GM23338 (cell line): Measurements from ENCODE around the gene MEGF6. TPM values are rescaled to one million over a fixed set of nuclear protein-coding genes. Genes with fewer than 3 reads are reported as not detected.

ENCODE experiments used
- ATAC-seq: fragments of 200-7000 bp; cut with Tn5 transposase; 3 replicates; pipeline ENCODE4 v1.9.1; 2020
- DNase-seq: peaks from one replicate; pipeline ENCODE4 v3.0.0-alpha.2; 2015; ENCODE audit warnings: low spot score
- H2AFZ ChIP-seq: fragments of 200-600 bp; sonication (generic); 2 replicates; pipeline ENCODE4 v1.8.0; 2016; ENCODE audit warnings: antibody characterized with exemption, mild to moderate bottlenecking, moderate library complexity
- H3F3A ChIP-seq: fragments of 200-600 bp; sonication (generic); replicated peaks from 2 replicates; pipeline ENCODE4 v1.8.0; 2017; ENCODE audit warnings: antibody characterized with exemption, mixed run types, low read depth
- H3K27ac ChIP-seq: fragments of 200-600 bp; sonication (generic); 2 replicates; pipeline ENCODE4 v1.6.1; 2016; ENCODE audit warnings: low read depth
- H3K27me3 ChIP-seq: fragments of 200-600 bp; sonication (generic); 2 replicates; pipeline ENCODE4 v1.8.0; 2016; ENCODE audit warnings: mild to moderate bottlenecking, mixed run types, moderate library complexity; ENCODE audit not compliant: insufficient read depth
- H3K36me3 ChIP-seq: fragments of 200-600 bp; sonication (generic); 2 replicates; pipeline ENCODE4 v1.8.0; 2016; ENCODE audit warnings: mild to moderate bottlenecking; ENCODE audit not compliant: insufficient read depth
- H3K4me1 ChIP-seq: fragments of 200-600 bp; sonication (generic); 2 replicates; pipeline ENCODE4 v1.8.0; 2016; ENCODE audit warnings: mild to moderate bottlenecking, moderate library complexity; ENCODE audit not compliant: insufficient read depth
- H3K4me2 ChIP-seq: fragments of 200-600 bp; sonication (generic); 2 replicates; pipeline ENCODE4 v1.7.1; 2017; ENCODE audit warnings: mixed run types
- H3K4me3 ChIP-seq: fragments of 200-600 bp; sonication (generic); 2 replicates; pipeline ENCODE4 v1.6.1; 2016; ENCODE audit warnings: mixed run types
- H3K79me2 ChIP-seq: fragments of 200-600 bp; sonication (generic); replicated peaks from 2 replicates; pipeline ENCODE4 v1.8.0; 2017; ENCODE audit warnings: mild to moderate bottlenecking; ENCODE audit not compliant: insufficient read depth
- H3K9me2 ChIP-seq: fragments of 200-600 bp; sonication (generic); 2 replicates; pipeline ENCODE4 v1.8.0; 2017; ENCODE audit not compliant: insufficient read depth
- H4K20me1 ChIP-seq: fragments of 200-600 bp; sonication (generic); replicated peaks from 2 replicates; pipeline ENCODE4 v1.8.0; 2017; ENCODE audit warnings: mild to moderate bottlenecking; ENCODE audit not compliant: insufficient read depth
- H3K27ac Mint-ChIP-seq: 2 replicates; pipeline ENCODE4 v1.8.0; 2020; ENCODE audit warnings: inconsistent platforms, mild to moderate bottlenecking, moderate library complexity, mixed read lengths
- H3K27me3 Mint-ChIP-seq: 3 replicates; pipeline ENCODE4 v1.8.0; 2022; ENCODE audit warnings: low read depth, mild to moderate bottlenecking, moderate library complexity, mixed read lengths, inconsistent platforms; ENCODE audit not compliant: insufficient read depth, poor library complexity
- H3K36me3 Mint-ChIP-seq: 3 replicates; pipeline ENCODE4 v1.8.0; 2021; ENCODE audit warnings: low read depth, mild to moderate bottlenecking, inconsistent platforms, moderate library complexity, mixed read lengths
- H3K4me1 Mint-ChIP-seq: 3 replicates; pipeline ENCODE4 v1.8.0; 2020; ENCODE audit warnings: mild to moderate bottlenecking, inconsistent platforms, mixed read lengths
- H3K4me3 Mint-ChIP-seq: 3 replicates; pipeline ENCODE4 v1.8.0; 2021; ENCODE audit warnings: moderate library complexity, mild to moderate bottlenecking, inconsistent platforms, mixed read lengths
- H3K9me3 Mint-ChIP-seq: 3 replicates; pipeline ENCODE4 v1.8.0; 2020; ENCODE audit warnings: moderate library complexity, mild to moderate bottlenecking, inconsistent platforms, mixed read lengths
- ETS1 ChIP-seq: IDR thresholded peaks from 2 replicates; pipeline ENCODE4 v1.6.1; 2016; ENCODE audit warnings: antibody characterized with exemption
- EZH2 ChIP-seq: fragments of 200-600 bp; sonication (generic); IDR thresholded peaks from one replicate; pipeline ENCODE4 v1.8.0; 2017; ENCODE audit warnings: antibody characterized with exemption, mild to moderate bottlenecking, low read depth; ENCODE audit not compliant: unreplicated experiment
- EZH2phosphoT487 ChIP-seq: fragments of 200-600 bp; sonication (generic); IDR thresholded peaks from one replicate; pipeline ENCODE4 v1.8.1; 2018; ENCODE audit warnings: antibody characterized with exemption; ENCODE audit not compliant: unreplicated experiment
- REST ChIP-seq: IDR thresholded peaks from one replicate; pipeline ENCODE4 v1.6.1; 2018; ENCODE audit warnings: antibody characterized with exemption; ENCODE audit not compliant: unreplicated experiment
- STAT1 ChIP-seq: IDR thresholded peaks from one replicate; pipeline ENCODE4 v1.6.1; 2016; ENCODE audit warnings: antibody characterized with exemption; ENCODE audit not compliant: unreplicated experiment
- ZNF114 ChIP-seq: fragments of 250-450 bp; sonication (Bioruptor Pico); IDR thresholded peaks from 2 replicates; pipeline ENCODE4 v1.5.0; 2020; ENCODE audit warnings: mild to moderate bottlenecking, moderate library complexity
- polyA plus RNA-seq: library from polyadenylated mRNA; unstranded; fragments of >200 nt; fragmentation: Nextera tagmentation; extraction: Ambion mirVana; gene quantifications from 2 replicates; pipeline ENCODE4 v1.2.1, GENCODE V29; 2016
- total RNA-seq: library from RNA; depleted of rRNA; stranded (reverse); fragments of >200 nt; shearing (Covaris generic); gene quantifications from 2 replicates; pipeline ENCODE4 v1.2.3, GENCODE V29; 2014

Gene MEGF6
- total and polyA plus RNA-seq, 2 experiments from 2014 or later, result 4.0 to 21.4 TPM

GRCh38 chr1:3456964-3457909 lies 154.1 kb downstream of the MEGF6 start:
- no peak for DNase-seq
- no peak overlapping the region for H2AFZ ChIP-seq
- no peaks in the 10 kb centered on the region for H3K27me3 ChIP-seq
- peaks cover 19% of the 10 kb centered on the region; the same call in 1 of the 2 replicates for H3K79me2 ChIP-seq
- peaks cover 24% of the 10 kb centered on the region for H3K4me1 Mint-ChIP-seq
- H3K4me1 ChIP-seq, result peaks cover 18% of the 10 kb centered on the region; the same call in 1 of the 2 replicates
- no peaks in the 10 kb centered on the region for H4K20me1 ChIP-seq
- H3K4me3 ChIP-seq, result no peak overlapping the region
- H3K9me3 Mint-ChIP-seq, result no peaks in the 10 kb centered on the region; the same call in 2 of the 3 replicates
- H3K36me3 Mint-ChIP-seq, result peaks cover 6% of the 10 kb centered on the region; the same call in 1 of the 3 replicates
- ATAC-seq, result no peak
- H3K27ac ChIP-seq, result no peak overlapping the region
- no peak overlapping the region for H3K4me2 ChIP-seq
- no peak for TF ChIP-seq REST
- no peak for TF ChIP-seq EZH2
- no peak for TF ChIP-seq EZH2phosphoT487
- no peak for TF ChIP-seq STAT1
- TF ChIP-seq ZNF114, result no peak
- H3F3A ChIP-seq, result peaks cover 17% of the 10 kb centered on the region
- H3K9me2 ChIP-seq, result no peaks in the 10 kb centered on the region
- no peaks in the 10 kb centered on the region for H3K36me3 ChIP-seq
- H3K4me3 Mint-ChIP-seq, result no peak overlapping the region
- peaks cover 12% of the 10 kb centered on the region for H3K27me3 Mint-ChIP-seq
- no peak overlapping the region for H3K27ac Mint-ChIP-seq

GRCh38 chr1:3456449-3456963 lies 154.8 kb downstream of the MEGF6 start:
- Histone ChIP-seq H3K27me3 (no peaks in the 10 kb centered on the region), H3K9me2 (no peaks in the 10 kb centered on the region), H3K4me3 (no peak overlapping the region), H3K4me1 (peaks cover 18% of the 10 kb centered on the region; the same call in 1 of the 2 replicates), H3K4me2 (no peak overlapping the region), H2AFZ (no peak overlapping the region), H3K79me2 (peaks cover 19% of the 10 kb centered on the region; the same call in 1 of the 2 replicates), H3K27ac (no peak overlapping the region), H3K36me3 (no peaks in the 10 kb centered on the region), H4K20me1 (no peaks in the 10 kb centered on the region), H3F3A (peaks cover 17% of the 10 kb centered on the region)
- H3K9me3 Mint-ChIP-seq, result no peaks in the 10 kb centered on the region; the same call in 2 of the 3 replicates
- no peak overlapping the region for H3K27ac Mint-ChIP-seq
- peaks cover 12% of the 10 kb centered on the region for H3K27me3 Mint-ChIP-seq
- TF ChIP-seq STAT1, result no peak
- no peak for TF ChIP-seq ETS1
- H3K36me3 Mint-ChIP-seq, result peaks cover 6% of the 10 kb centered on the region; the same call in 1 of the 3 replicates
- ATAC-seq (no peak), DNase-seq (no peak)
- H3K4me3 Mint-ChIP-seq, result no peak overlapping the region; the same call in 2 of the 3 replicates
- peaks cover 24% of the 10 kb centered on the region for H3K4me1 Mint-ChIP-seq
